Activated naive CD4-positive, alpha-beta T cell treated with anti-CD3 and anti-CD28 coated beads, Interleukin-2, amount 10 ng/mL, durations not matched to agents 7 days and 5 days (primary cell): Measurements from ENCODE around the gene PNKD.

Experiments
- CTCF ChIA-PET: fragments of 350-600 bp; sonication (Branson Sonifier 250); formaldehyde crosslinking; loops from one replicate; lab custom pipeline; 2021; ENCODE audit warnings: antibody characterized with exemption; lab: Charles Lee
- DNase-seq: peaks from one replicate; pipeline ENCODE4 v3.0.0-alpha.2; 2020
- H3K27ac Mint-ChIP-seq: one replicate; pipeline ENCODE4 v1.8.0; 2021; ENCODE audit warnings: mild to moderate bottlenecking, moderate library complexity, mixed read lengths
- H3K27me3 Mint-ChIP-seq: one replicate; pipeline ENCODE4 v1.8.0; 2021; ENCODE audit warnings: mild to moderate bottlenecking, mixed read lengths
- H3K36me3 Mint-ChIP-seq: one replicate; pipeline ENCODE4 v1.8.0; 2021; ENCODE audit warnings: mixed read lengths
- H3K4me1 Mint-ChIP-seq: one replicate; pipeline ENCODE4 v1.8.0; 2021; ENCODE audit warnings: mixed read lengths
- H3K4me3 Mint-ChIP-seq: one replicate; pipeline ENCODE4 v1.8.0; 2021; ENCODE audit warnings: mild to moderate bottlenecking, moderate library complexity, mixed read lengths
- H3K9me3 Mint-ChIP-seq: one replicate; pipeline ENCODE4 v1.8.0; 2021; ENCODE audit warnings: mixed read lengths

Gene PNKD

DNA sequence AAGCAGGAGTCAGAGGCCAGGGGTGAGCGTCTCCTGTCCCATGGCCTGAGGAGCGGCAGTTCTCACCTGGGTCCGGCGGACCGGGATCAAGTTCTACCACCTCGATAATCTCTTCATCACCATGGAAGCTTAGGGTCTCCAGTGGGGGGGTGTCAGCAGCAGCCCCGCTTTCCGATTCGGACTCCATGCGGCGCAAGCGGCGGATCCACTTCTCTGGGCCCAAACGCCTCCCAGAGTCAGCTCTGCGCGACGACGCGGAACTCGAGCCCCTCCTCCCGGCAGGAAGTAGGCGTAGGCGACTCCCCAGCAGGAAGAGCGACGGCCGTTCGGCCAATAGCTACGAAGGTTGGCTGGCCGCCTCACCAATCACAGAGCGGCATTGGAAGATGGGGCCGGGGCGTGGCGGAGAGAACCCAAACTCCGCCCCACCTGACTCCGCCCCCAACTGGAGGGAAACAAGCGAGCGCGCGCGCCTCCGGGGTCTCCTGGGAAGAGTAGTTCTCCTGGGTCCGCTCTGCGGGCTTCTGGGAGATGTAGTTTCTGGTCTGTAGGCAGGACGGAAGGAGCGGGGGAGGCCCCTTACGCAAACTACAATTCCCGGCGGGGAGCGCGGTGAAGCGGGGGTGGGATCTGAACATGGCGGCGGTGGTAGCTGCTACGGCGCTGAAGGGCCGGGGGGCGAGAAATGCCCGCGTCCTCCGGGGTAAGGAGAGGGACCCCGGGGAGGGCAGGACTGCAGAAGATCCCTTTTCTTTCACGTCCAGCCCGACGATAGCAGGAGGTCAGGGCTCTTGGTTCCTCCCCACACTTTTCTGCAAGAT is at the start of gene PNKD, which contains the start of gene AAMP:
PNKD (plus strand) TSS at position 620 of the 821 bp plus-strand sequence; CDS start at position 637, 17 bp downstream.
AAMP (minus strand) TSS at position 238 of the 821 bp plus-strand sequence; CDS start at position 187, 51 bp downstream.
- Mint-ChIP-seq H3K27me3 (peaks cover 6% of the 10 kb centered on the region), H3K4me3 (peak within 1 kb of the TSS; percentile 92), H3K4me1 (peaks cover 53% of the 10 kb centered on the region), H3K9me3 (no peaks in the 10 kb centered on the region), H3K36me3 (peaks cover 39% of the 10 kb centered on the region), H3K27ac (peak within 1 kb of the TSS; percentile 91)
- DNase-seq, result peak; percentile 100
- CTCF ChIA-PET, result interaction anchor here (1.2 to 7.4 kb wide), 10 partner anchors 10 to 196 kb away, joined by 3 to 195 read pairs (median 8); partner anchors contain the start of genes GPBAR1 and TMBIM1

DNA sequence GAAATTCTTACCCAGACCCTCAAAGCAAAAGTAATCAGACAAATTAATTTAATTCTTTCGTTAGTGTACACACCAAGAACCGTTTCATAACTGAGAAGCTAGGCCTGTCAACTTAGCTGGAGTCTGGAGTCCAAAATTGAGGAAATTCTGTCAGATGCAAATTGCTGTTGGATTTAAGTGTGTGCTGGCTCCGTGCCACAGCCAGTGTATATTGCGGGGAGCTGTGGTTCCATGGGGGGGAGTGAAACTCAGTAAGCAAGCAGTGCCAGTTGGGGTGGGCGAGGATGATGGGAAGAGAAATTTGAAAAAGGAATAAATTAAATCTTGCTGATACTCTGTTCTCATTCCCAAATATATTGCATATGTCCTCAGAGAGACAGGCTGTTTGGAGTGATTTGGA is 49.3 kb upstream of the PNKD start:
- Mint-ChIP-seq H3K27ac (peak overlapping the region; percentile 90), H3K4me1 (peaks cover 79% of the 10 kb centered on the region), H3K4me3 (peak overlapping the region; percentile 99), H3K27me3 (peaks cover 5% of the 10 kb centered on the region), H3K36me3 (peaks cover 79% of the 10 kb centered on the region), H3K9me3 (no peaks in the 10 kb centered on the region)
- CTCF ChIA-PET, result interaction anchor here (1.1 to 3.2 kb wide), 5 partner anchors 9 to 35 kb away, joined by 3 to 23 read pairs (median 4); no protein-coding TSS in a partner anchor
- no peak for DNase-seq

- Mint-ChIP-seq H3K36me3 (peaks cover 89% of the 10 kb centered on the region), H3K4me1 (peaks cover 91% of the 10 kb centered on the region), H3K4me3 (peak overlapping the region; percentile 51), H3K27ac (peak overlapping the region; percentile 47), H3K27me3 (no peaks in the 10 kb centered on the region), H3K9me3 (no peaks in the 10 kb centered on the region)
- CTCF ChIA-PET, result interaction anchor here (0.8 kb wide), 1 partner anchor 34 kb away, joined by 4 read pairs; no protein-coding TSS in a partner anchor
- DNase-seq, result no peak
Measured at GRCh38 chr2:218223046-218223445, 47.3 kb upstream of the PNKD start.

DNA sequence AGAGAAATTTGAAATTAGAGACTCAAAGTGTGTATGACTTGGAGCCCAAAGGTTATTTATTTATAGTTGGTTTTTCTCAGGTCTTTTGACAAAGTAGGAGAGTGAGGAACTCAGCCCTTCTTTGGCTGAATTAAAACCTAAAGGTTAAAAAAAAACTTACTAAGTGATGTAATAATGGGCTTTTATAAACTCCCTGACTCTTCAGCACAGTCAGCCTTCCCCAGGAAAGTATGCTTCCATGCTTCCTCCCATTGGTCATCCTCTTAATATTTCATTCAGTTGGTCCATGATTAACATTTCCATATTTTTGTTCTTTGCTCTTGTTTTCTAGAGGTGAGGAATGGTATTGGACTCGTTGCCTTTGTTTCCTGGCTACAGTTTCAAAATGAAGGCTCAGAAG is 46.1 kb upstream of the PNKD start:
- H3K36me3 Mint-ChIP-seq, result peaks cover 90% of the 10 kb centered on the region
- no peaks in the 10 kb centered on the region for H3K9me3 Mint-ChIP-seq
- CTCF ChIA-PET, result no interaction called here
- peak overlapping the region; percentile 78 for H3K27ac Mint-ChIP-seq
- no peaks in the 10 kb centered on the region for H3K27me3 Mint-ChIP-seq
- H3K4me1 Mint-ChIP-seq, result peaks cover 98% of the 10 kb centered on the region
- no peak for DNase-seq
- H3K4me3 Mint-ChIP-seq, result peak overlapping the region; percentile 27

DNA sequence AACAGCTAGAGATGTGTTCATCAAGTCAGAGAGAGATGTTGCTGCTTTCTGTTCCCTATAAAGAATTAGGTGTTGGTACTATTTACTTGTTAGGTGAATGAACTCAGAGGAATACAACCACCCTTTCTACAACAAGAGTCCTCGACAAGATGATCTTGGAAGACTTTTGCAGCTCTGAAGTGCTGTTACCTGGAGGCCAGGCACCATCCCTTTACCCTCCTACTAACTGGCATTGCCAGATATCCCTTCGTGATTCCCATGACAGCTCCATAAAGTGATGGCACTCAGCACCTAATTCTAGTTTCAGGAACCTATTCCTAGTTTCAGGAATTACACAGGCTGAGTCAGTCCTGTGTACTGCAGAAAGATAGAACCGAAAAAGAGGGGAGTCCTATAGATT is 43.4 kb upstream of the PNKD start:
- H3K27me3 Mint-ChIP-seq, result no peaks in the 10 kb centered on the region
- no peaks in the 10 kb centered on the region for H3K9me3 Mint-ChIP-seq
- no peak for DNase-seq
- H3K4me1 Mint-ChIP-seq, result peaks cover 96% of the 10 kb centered on the region
- peak overlapping the region; percentile 75 for H3K27ac Mint-ChIP-seq
- H3K4me3 Mint-ChIP-seq, result no peak overlapping the region
- peaks cover 86% of the 10 kb centered on the region for H3K36me3 Mint-ChIP-seq
- CTCF ChIA-PET, result interaction anchor here (0.5 to 2.2 kb wide), 2 partner anchors 8 to 27 kb away, joined by 3 to 6 read pairs; no protein-coding TSS in a partner anchor

- Mint-ChIP-seq H3K4me3 (peak overlapping the region; percentile 69), H3K4me1 (peaks cover 91% of the 10 kb centered on the region), H3K9me3 (no peaks in the 10 kb centered on the region), H3K27ac (peak overlapping the region; percentile 95), H3K27me3 (no peaks in the 10 kb centered on the region), H3K36me3 (peaks cover 82% of the 10 kb centered on the region)
- no peak for DNase-seq
- CTCF ChIA-PET, result interaction anchor here (0.6 to 3.3 kb wide), 7 partner anchors 10 to 518 kb away, joined by 3 to 19 read pairs (median 5); no protein-coding TSS in a partner anchor
Measured at GRCh38 chr2:218228366-218229090, 41.8 kb upstream of the PNKD start.

DNA sequence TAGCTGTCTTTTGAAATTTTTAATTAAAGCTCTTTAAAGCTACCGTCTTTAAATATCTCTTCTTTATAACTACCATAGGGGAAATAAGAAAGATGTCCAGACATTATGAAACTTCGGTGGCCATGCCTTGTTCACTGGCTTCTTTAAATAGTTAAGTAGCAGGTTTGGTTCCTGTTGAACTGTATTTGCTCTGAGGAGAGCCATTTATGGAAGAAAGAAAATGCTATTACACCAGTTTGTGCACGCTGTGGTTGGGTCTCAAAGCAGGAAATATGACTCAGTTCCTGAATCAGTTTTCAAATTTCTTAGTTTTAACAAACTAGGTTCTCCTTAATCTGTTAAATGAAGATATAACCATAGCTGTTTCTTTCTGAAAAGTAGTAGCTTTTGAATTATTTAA is 41.1 kb upstream of the PNKD start:
- Mint-ChIP-seq H3K4me1 (peaks cover 88% of the 10 kb centered on the region), H3K9me3 (no peaks in the 10 kb centered on the region), H3K4me3 (peak overlapping the region; percentile 69), H3K27ac (peak overlapping the region; percentile 95), H3K27me3 (no peaks in the 10 kb centered on the region), H3K36me3 (peaks cover 81% of the 10 kb centered on the region)
- CTCF ChIA-PET, result interaction anchor here (0.9 to 3.3 kb wide), 5 partner anchors 8 to 27 kb away, joined by 3 to 23 read pairs (median 7); no protein-coding TSS in a partner anchor
- DNase-seq, result peak; percentile 63

DNA sequence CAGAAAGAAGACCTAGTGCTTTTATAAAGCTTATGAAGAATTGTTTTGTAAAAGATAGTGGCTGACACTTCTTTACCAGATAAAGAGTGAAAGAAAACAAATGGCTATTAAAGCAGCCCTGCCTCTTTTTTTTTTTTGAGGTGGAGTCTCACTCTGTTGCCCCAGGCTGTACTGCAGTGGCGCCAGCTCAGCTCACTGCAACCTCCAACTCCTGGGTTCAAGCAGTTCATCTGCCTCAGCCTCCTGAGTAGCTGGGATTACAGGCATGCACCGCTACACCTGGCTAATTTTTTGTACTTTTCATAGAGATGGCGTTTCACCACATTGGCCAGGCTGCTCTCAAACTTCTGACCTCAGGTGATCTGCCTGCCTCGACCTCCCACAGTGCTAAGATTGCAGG is 40.5 kb upstream of the PNKD start:
- H3K4me3 Mint-ChIP-seq, result peak overlapping the region; percentile 29
- CTCF ChIA-PET, result interaction anchor here (0.9 to 3.3 kb wide), 6 partner anchors 9 to 42 kb away, joined by 3 to 23 read pairs (median 6); no protein-coding TSS in a partner anchor
- H3K36me3 Mint-ChIP-seq, result peaks cover 81% of the 10 kb centered on the region
- peak; percentile 34 for DNase-seq
- peaks cover 81% of the 10 kb centered on the region for H3K4me1 Mint-ChIP-seq
- H3K27me3 Mint-ChIP-seq, result no peaks in the 10 kb centered on the region
- peak overlapping the region; percentile 89 for H3K27ac Mint-ChIP-seq
- no peaks in the 10 kb centered on the region for H3K9me3 Mint-ChIP-seq

DNA sequence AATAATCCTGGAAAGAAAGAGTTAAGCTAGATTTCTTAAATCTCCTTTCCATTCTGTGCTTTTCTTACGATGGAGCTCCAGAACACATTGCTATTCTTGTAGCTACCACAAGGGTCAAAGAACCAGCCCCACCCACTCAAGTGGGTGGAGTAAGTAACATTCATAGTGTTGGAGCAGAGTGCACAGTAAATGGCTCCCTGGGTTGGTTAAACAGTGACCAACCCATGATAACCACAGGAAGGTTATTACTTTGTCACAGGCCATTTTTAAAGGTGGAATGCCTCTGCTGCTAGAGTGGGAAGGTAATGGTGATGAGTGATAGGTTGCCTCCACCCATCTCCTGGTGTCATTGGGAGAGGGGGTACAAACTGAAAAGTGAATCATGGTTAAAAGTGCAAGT is 39.4 kb upstream of the PNKD start:
- DNase-seq, result peak; percentile 41
- Mint-ChIP-seq H3K4me3 (peak overlapping the region; percentile 29), H3K27ac (peak overlapping the region; percentile 89), H3K36me3 (peaks cover 79% of the 10 kb centered on the region), H3K9me3 (no peaks in the 10 kb centered on the region), H3K4me1 (peaks cover 71% of the 10 kb centered on the region), H3K27me3 (no peaks in the 10 kb centered on the region)
- CTCF ChIA-PET, result interaction anchor here (1.1 to 3.3 kb wide), 8 partner anchors 10 to 45 kb away, joined by 3 to 23 read pairs (median 6); no protein-coding TSS in a partner anchor

DNA sequence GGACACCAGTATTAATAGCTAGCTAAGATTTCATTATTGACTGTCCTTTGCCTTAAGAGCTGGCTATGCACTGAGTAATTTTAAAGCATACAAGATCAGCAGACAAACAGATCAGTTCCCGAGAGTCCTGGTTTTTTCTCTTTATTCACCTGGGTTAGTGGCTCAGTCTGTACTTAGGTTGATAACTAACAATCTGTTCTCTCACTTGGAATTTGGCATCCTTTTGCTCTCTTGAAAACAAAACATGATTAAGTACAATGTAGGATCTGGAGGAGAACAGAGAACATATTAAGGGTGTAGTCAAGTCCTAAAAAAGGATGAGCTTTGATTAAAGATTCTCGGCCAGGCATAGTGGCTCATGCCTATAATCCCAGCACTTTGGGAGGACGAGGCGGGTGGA is 36.8 kb upstream of the PNKD start:
- no peak overlapping the region for H3K4me3 Mint-ChIP-seq

GRCh38 chr2:218234521-218234920 is 35.8 kb upstream of the PNKD start:
- peaks cover 75% of the 10 kb centered on the region for H3K36me3 Mint-ChIP-seq
- no peak overlapping the region for H3K27ac Mint-ChIP-seq
- no peak for DNase-seq
- no peak overlapping the region for H3K4me3 Mint-ChIP-seq
- H3K4me1 Mint-ChIP-seq, result peaks cover 37% of the 10 kb centered on the region
- no peaks in the 10 kb centered on the region for H3K9me3 Mint-ChIP-seq
- H3K27me3 Mint-ChIP-seq, result no peaks in the 10 kb centered on the region
- CTCF ChIA-PET, result interaction anchor here (1.2 to 1.7 kb wide), 3 partner anchors 23 to 49 kb away, joined by 3 to 6 read pairs (median 3); no protein-coding TSS in a partner anchor

More for the DNA sequence above, 36.8 kb upstream of the PNKD start:
- Mint-ChIP-seq H3K36me3 (peaks cover 74% of the 10 kb centered on the region), H3K9me3 (no peaks in the 10 kb centered on the region), H3K27ac (no peak overlapping the region), H3K4me1 (peaks cover 45% of the 10 kb centered on the region), H3K27me3 (no peaks in the 10 kb centered on the region)
- CTCF ChIA-PET, result interaction anchor here (0.7 to 1.7 kb wide), 5 partner anchors 10 to 48 kb away, joined by 3 to 6 read pairs (median 4); no protein-coding TSS in a partner anchor
- DNase-seq, result no peak

- Mint-ChIP-seq H3K36me3 (peaks cover 77% of the 10 kb centered on the region), H3K4me3 (no peak overlapping the region), H3K27ac (no peak overlapping the region), H3K9me3 (no peaks in the 10 kb centered on the region), H3K4me1 (peaks cover 32% of the 10 kb centered on the region), H3K27me3 (no peaks in the 10 kb centered on the region)
- CTCF ChIA-PET, result interaction anchor here (1.2 to 1.7 kb wide), 2 partner anchors 22 to 49 kb away, joined by 3 to 6 read pairs; no protein-coding TSS in a partner anchor
- no peak for DNase-seq
Measured at GRCh38 chr2:218235017-218235416, 35.3 kb upstream of the PNKD start.

- Mint-ChIP-seq H3K4me3 (no peak overlapping the region), H3K27ac (no peak overlapping the region), H3K9me3 (no peaks in the 10 kb centered on the region), H3K27me3 (no peaks in the 10 kb centered on the region), H3K36me3 (peaks cover 74% of the 10 kb centered on the region), H3K4me1 (peaks cover 21% of the 10 kb centered on the region)
- no peak for DNase-seq
- CTCF ChIA-PET, result no interaction called here
Measured at GRCh38 chr2:218236829-218237228, 33.5 kb upstream of the PNKD start.
